Measurements from ENCODE around the gene HPN. TPM values are rescaled to one million over a fixed set of nuclear protein-coding genes. Genes with fewer than 3 reads are reported as not detected.
"Not testable (repeated sequence)": the region's sequence is repeated elsewhere in the genome, so short reads cannot be mapped to it uniquely, and the experiment has no call there.

The HPN gene
- total RNA-seq, 1 donor from 2014 or later, result 0.30 TPM

DNA sequence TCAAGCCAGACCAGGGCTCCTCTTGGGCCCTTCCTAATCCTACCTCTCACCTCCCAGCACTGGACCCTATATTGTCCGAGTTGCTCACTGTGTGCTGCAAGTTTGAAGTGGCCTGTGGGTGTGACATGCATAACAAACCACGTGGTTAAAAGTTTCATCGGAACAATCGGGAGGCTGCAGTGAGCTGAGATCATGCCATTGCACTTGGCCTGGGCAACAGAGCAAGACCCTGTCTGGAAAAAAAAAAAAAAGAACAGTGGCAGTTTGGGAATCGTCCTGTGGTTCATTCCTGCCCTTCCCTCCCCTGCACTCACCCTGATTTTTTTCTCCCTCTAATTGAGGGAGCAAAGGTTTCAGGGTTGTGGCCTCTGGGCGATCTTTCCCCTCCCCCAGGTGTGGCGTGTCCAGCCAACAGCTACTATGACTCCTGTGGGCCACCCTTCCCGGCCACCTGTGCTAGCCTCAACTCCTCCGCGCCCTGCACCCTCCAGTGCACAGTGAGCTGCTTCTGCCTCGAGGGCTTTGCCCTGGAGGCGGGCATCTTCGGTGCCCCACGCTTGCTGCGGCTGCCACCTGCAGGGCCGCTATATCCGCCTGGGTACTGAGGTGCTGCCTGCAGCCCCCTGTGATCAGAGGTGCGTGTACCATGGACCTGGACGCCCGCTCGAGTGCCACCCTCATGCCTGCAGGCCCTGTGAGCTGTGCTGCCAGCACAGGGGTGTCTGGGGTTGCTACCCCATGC lies 57.8 kb downstream of the HPN start:
- Mint-ChIP-seq H3K36me3 (no peaks in the 10 kb centered on the region), H3K9me3 (no peaks in the 10 kb centered on the region), H3K4me1 (no peaks in the 10 kb centered on the region), H3K4me3 (no peak overlapping the region), H3K27me3 (ENCODE audit: insufficient read depth, low read depth) (peaks cover 10% of the 10 kb centered on the region), H3K27ac (no peak overlapping the region)
- no peak for DNase-seq (ENCODE audit: low spot score)
- H2AFZ ChIP-seq (replicated peaks), result no peak overlapping the region
- no peaks in the 10 kb centered on the region for H3K79me2 ChIP-seq (ENCODE audit: low read depth)
- H4K20me1 ChIP-seq (ENCODE audit: low read depth), result no peaks in the 10 kb centered on the region
- no peak overlapping the region for H3K27ac ChIP-seq
- H3F3A ChIP-seq (ENCODE audit: low read depth), result no peaks in the 10 kb centered on the region
- H3K9me3 ChIP-seq (ENCODE audit: low read depth), result no peaks in the 10 kb centered on the region
- no peak overlapping the region for H3K4me3 ChIP-seq
- no peaks in the 10 kb centered on the region for H3K27me3 ChIP-seq
- no peaks in the 10 kb centered on the region for H3K36me3 ChIP-seq
- TF ChIP-seq EZH2phosphoT487 (IDR thresholded peaks at IDR 0.05), result no peak
- TF ChIP-seq, protein P1, sequence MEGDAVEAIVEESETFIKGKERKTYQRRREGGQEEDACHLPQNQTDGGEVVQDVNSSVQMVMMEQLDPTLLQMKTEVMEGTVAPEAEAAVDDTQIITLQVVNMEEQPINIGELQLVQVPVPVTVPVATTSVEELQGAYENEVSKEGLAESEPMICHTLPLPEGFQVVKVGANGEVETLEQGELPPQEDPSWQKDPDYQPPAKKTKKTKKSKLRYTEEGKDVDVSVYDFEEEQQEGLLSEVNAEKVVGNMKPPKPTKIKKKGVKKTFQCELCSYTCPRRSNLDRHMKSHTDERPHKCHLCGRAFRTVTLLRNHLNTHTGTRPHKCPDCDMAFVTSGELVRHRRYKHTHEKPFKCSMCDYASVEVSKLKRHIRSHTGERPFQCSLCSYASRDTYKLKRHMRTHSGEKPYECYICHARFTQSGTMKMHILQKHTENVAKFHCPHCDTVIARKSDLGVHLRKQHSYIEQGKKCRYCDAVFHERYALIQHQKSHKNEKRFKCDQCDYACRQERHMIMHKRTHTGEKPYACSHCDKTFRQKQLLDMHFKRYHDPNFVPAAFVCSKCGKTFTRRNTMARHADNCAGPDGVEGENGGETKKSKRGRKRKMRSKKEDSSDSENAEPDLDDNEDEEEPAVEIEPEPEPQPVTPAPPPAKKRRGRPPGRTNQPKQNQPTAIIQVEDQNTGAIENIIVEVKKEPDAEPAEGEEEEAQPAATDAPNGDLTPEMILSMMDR (IDR thresholded peaks at IDR 0.05), result no peak
- TF ChIP-seq EZH2 (IDR thresholded peaks at IDR 0.05), result no peak
- no peak overlapping the region for H3K9ac ChIP-seq
- no peak overlapping the region for H3K4me2 ChIP-seq
- H3K4me1 ChIP-seq, result no peaks in the 10 kb centered on the region

DNA sequence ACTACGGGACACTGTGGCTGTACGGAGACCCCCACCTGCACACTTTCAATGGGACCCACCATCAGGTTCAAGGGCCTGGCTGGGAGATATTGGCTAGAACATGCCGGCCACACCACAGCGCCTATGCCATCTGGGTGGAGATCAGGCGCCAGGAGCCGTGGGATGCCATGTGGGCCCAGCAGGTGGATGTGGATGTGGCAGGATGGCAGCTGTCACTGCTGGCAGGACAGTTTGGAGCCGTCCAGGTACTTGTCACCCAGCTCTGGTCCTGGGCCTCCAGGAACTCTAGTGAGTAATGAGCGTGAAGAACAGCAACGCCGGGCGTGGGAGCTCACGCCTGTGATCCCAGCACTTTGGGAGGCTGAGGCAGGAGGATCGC lies 58.4 kb downstream of the HPN start:
- Histone ChIP-seq H3K4me3 (no peak overlapping the region), H3K27me3 (no peaks in the 10 kb centered on the region), H3K36me3 (no peaks in the 10 kb centered on the region), H3K27ac (no peak overlapping the region), H3K9me3 (ENCODE audit: low read depth) (no peaks in the 10 kb centered on the region), H4K20me1 (ENCODE audit: low read depth) (no peaks in the 10 kb centered on the region), H2AFZ (replicated peaks) (no peak overlapping the region), H3K4me2 (no peak overlapping the region), H3F3A (ENCODE audit: low read depth) (no peaks in the 10 kb centered on the region), H3K4me1 (no peaks in the 10 kb centered on the region), H3K9ac (no peak overlapping the region), H3K79me2 (ENCODE audit: low read depth) (no peaks in the 10 kb centered on the region)
- H3K27ac Mint-ChIP-seq, result no peak overlapping the region
- no peak for DNase-seq (ENCODE audit: low spot score)
- H3K4me3 Mint-ChIP-seq, result no peak overlapping the region
- H3K27me3 Mint-ChIP-seq (ENCODE audit: insufficient read depth, low read depth), result peaks cover 10% of the 10 kb centered on the region
- no peaks in the 10 kb centered on the region for H3K36me3 Mint-ChIP-seq
- H3K9me3 Mint-ChIP-seq, result no peaks in the 10 kb centered on the region
- no peaks in the 10 kb centered on the region for H3K4me1 Mint-ChIP-seq
- TF ChIP-seq, protein P1 (IDR thresholded peaks at IDR 0.05), result no peak
- TF ChIP-seq EZH2phosphoT487 (IDR thresholded peaks at IDR 0.05), result no peak
- no peak for TF ChIP-seq EZH2 (IDR thresholded peaks at IDR 0.05)

DNA sequence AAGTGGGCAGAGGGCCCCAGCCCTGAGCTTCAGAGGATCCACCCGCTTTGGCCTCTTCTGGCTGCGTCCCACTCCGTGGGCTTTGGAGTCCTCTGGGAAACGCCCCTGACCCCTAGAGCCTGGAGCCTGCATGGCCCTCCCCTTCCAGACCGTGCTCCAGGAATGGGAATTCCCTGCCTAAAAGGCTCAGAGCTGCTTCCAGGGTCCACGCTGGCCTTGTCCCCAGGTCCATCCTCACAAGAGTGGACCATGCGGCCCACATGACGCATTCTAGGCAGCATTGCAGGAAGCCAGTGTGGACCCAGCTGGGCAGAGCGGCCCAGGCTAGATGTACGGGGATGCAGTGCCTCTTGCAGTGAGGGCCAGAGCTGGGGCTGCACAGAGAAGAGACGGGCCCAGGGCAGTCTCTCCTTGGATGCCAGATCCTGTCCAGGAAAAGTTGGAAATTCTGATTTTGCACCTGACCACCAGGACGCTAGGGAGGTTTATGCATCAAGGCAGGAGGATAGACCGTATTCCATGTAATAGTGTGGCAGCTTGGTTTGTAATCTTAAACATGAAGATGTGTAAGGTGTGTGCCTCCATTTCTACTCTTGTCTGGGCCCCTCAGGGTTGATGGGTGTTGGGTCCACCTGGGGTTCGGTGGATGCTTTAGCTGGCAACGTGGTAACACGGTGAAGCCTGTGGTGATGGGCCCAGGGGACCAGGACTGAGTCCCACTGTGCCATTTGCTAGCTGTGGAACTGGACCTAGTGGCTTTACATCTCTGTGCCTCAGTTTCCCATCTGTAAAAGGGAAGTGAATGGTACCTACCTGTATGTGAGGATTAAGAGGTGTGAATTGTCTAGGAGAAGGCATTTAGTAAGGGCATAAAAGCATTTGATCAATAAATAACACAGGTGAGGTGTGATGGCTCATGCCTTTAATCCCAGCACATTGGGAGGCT lies 59.3 kb downstream of the HPN start:
- H3K9ac ChIP-seq, result no peak overlapping the region
- no peak overlapping the region for H3K4me3 ChIP-seq
- H3K79me2 ChIP-seq (ENCODE audit: low read depth), result no peaks in the 10 kb centered on the region
- H3K9me3 ChIP-seq (ENCODE audit: low read depth), result no peaks in the 10 kb centered on the region
- H3F3A ChIP-seq (ENCODE audit: low read depth), result peaks cover under 1% of the 10 kb centered on the region
- H3K4me1 Mint-ChIP-seq, result no peaks in the 10 kb centered on the region
- H3K4me1 ChIP-seq, result no peaks in the 10 kb centered on the region
- no peaks in the 10 kb centered on the region for H3K27me3 ChIP-seq
- H3K36me3 ChIP-seq, result no peaks in the 10 kb centered on the region
- H3K27ac ChIP-seq, result no peak overlapping the region
- H2AFZ ChIP-seq (replicated peaks), result peak overlapping the region; percentile 48
- TF ChIP-seq, protein P1 (IDR thresholded peaks at IDR 0.05), result no peak
- TF ChIP-seq EZH2 (IDR thresholded peaks at IDR 0.05), result no peak
- no peak for TF ChIP-seq EZH2phosphoT487 (IDR thresholded peaks at IDR 0.05)
- no peak overlapping the region for H3K4me3 Mint-ChIP-seq
- no peaks in the 10 kb centered on the region for H4K20me1 ChIP-seq (ENCODE audit: low read depth)
- H3K27ac Mint-ChIP-seq, result peak overlapping the region; percentile 42
- no peak overlapping the region for H3K4me2 ChIP-seq
- H3K9me3 Mint-ChIP-seq, result no peaks in the 10 kb centered on the region
- DNase-seq (ENCODE audit: low spot score), result no peak
- no peaks in the 10 kb centered on the region for H3K36me3 Mint-ChIP-seq
- H3K27me3 Mint-ChIP-seq (ENCODE audit: insufficient read depth, low read depth), result peaks cover 10% of the 10 kb centered on the region

DNA sequence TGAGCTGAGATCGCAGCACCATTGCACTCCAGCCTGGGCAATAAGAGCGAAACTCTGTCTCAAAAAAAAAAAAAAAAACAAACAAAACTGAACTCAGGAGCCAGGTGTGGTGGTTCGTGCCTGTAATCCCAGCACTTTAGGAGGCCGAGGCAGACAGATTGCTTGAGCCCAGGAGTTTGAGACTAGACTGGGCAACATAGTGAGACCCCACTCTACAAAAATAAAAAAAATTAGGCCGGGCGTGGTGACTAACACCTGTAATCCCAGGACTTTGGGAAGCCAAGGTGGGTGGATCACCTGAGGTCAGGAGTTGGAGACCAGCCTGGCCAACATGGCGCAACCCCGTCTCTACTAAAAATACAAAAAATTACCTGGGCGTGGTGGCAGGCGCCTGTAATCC lies 60.4 kb downstream of the HPN start:
- H4K20me1 ChIP-seq (ENCODE audit: low read depth); H3K79me2 ChIP-seq (ENCODE audit: low read depth); H3K36me3 Mint-ChIP-seq; H3K36me3 ChIP-seq; H3K4me3 Mint-ChIP-seq; H3K27me3 ChIP-seq; H2AFZ ChIP-seq (replicated peaks); H3K27ac Mint-ChIP-seq; H3K4me2 ChIP-seq; H3K27me3 Mint-ChIP-seq (ENCODE audit: insufficient read depth, low read depth); H3K9me3 ChIP-seq (ENCODE audit: low read depth); DNase-seq (ENCODE audit: low spot score); H3K4me3 ChIP-seq; H3K9ac ChIP-seq; H3K4me1 ChIP-seq; H3K9me3 Mint-ChIP-seq; H3K4me1 Mint-ChIP-seq; H3F3A ChIP-seq (ENCODE audit: low read depth); H3K27ac ChIP-seq: not testable (repeated sequence)

DNA sequence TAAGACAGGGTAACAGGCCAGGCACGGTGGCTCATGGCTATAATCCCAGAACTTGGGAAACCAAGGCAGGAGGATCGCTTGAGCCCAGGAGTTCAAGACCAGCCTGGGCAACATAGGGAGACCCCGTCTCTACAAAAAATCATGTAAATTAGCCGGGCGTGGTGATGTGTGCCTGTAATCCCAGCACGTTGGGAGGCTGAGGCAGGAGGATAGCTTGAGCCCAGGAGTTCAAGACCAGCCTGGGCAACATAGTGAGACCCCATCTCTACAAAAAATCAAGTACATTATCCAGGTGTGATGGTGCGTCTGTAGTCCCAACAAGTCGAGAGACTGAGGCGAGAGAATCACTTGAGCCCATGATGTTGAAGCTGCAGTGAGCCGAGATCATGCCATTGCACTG lies 62.1 kb downstream of the HPN start:
- H3K9ac ChIP-seq; H3K4me1 ChIP-seq; H2AFZ ChIP-seq (replicated peaks); H3K4me2 ChIP-seq; H3K27ac Mint-ChIP-seq; H3K36me3 Mint-ChIP-seq; H3K27me3 ChIP-seq; H3K9me3 ChIP-seq (ENCODE audit: low read depth); H3K9me3 Mint-ChIP-seq; H4K20me1 ChIP-seq (ENCODE audit: low read depth); H3K4me3 Mint-ChIP-seq; H3K4me1 Mint-ChIP-seq; H3K79me2 ChIP-seq (ENCODE audit: low read depth); H3K27ac ChIP-seq; H3K36me3 ChIP-seq; H3F3A ChIP-seq (ENCODE audit: low read depth); DNase-seq (ENCODE audit: low spot score); H3K27me3 Mint-ChIP-seq (ENCODE audit: insufficient read depth, low read depth); H3K4me3 ChIP-seq: not testable (repeated sequence)

All from neural progenitor cell (in vitro differentiated cells).